Adrenal gland (tissue), 12 donors: ENCODE data around the gene LILRB2. TPM values are rescaled to one million over a fixed set of nuclear protein-coding genes. Genes with fewer than 3 reads are reported as not detected.

ENCODE experiments used
- DNase-seq, 7 donors: peaks; one replicate each; pipeline ENCODE4 v3.0.0-alpha.2; 2019 to 2020
- H3K27ac ChIP-seq, 5 donors: fragments of 200-600 bp; sonication (generic) in 4 of 5; 1 replicate in 3 of 5; 2 replicates in 2 of 5; pipeline versions ENCODE4 v1.5.1 to v1.8.0; 2016 to 2020; ENCODE audit warnings: mild to moderate bottlenecking in 1 of 5
- H3K27me3 ChIP-seq: fragments of 200-600 bp; 2 replicates; pipeline ENCODE4 v1.8.0; 2021
- H3K36me3 ChIP-seq, 2 donors: fragments of 200-600 bp; replicated peaks in 1 of 2; 1 replicate in 1 of 2; 2 replicates in 1 of 2; pipeline versions ENCODE4 v1.5.1 to v1.8.0; 2018 to 2022
- H3K4me1 ChIP-seq, 2 donors: fragments of 200-600 bp; replicated peaks in 1 of 2; 1 replicate in 1 of 2; 2 replicates in 1 of 2; pipeline versions ENCODE4 v1.5.1 to v1.8.0; 2018 to 2021
- H3K4me3 ChIP-seq, 4 donors: fragments of 200-600 bp; sonication (generic) in 3 of 4; one replicate each; pipeline ENCODE4 v1.5.1; 2016 to 2018
- H3K9me3 ChIP-seq, 3 donors: fragments of 200-600 bp; sonication (generic) in 1 of 3; replicated peaks in 1 of 3; 1 replicate in 2 of 3; 2 replicates in 1 of 3; pipeline versions ENCODE4 v1.5.1 to v1.8.0; 2016 to 2021
- POLR2A ChIP-seq, 2 donors: fragments of 450-650 bp; IDR thresholded peaks; one replicate each; pipeline ENCODE4 v1.6.1; 2017; ENCODE audit warnings: antibody characterized with exemption in 2 of 2, mild to moderate bottlenecking in 2 of 2, moderate library complexity in 1 of 2
- WGBS, 4 donors: extraction: QIAGEN DNeasy Blood & Tissue Kit in 2 of 4; methylation state at CpG; one replicate each; pipeline versions ENCODE4 v1.1.5 to v1.1.7; 2013 to 2017; 5-methylcytosine and 5-hydroxymethylcytosine counted together
- intact Hi-C, 2 donors: fragments of 100-400 bp; cut with DNase I; formaldehyde crosslinking; loops; one replicate each; pipeline versions ENCODE4 v1.14.1 to v1.15.0; 2022 to 2023
- polyA plus RNA-seq, 3 donors: library from polyadenylated mRNA; stranded (reverse); fragments of 200-250 nt in 2 of 3; fragments of 350-450 nt in 1 of 3; fragmentation: Illumina TruSeq in 1 of 3; extraction: RNeasy Lipid Tissue Mini Kit (QIAGEN cat#74804) in 1 of 3; gene quantifications; one replicate each; pipeline ENCODE4 v1.2.3, GENCODE V29; 2013 to 2014
- total RNA-seq, 9 donors: library from RNA; depleted of rRNA in 4 of 9; stranded (reverse); fragments of >200 nt in 4 of 9; fragments of 120-200 nt in 1 of 9; fragmentation: NEBNext Ultra II Directional in 1 of 9; extraction: Animal tissue kit (Norgen Biotek cat#: 25700) in 1 of 9; gene quantifications; one replicate each; pipeline versions ENCODE4 v1.1.0 to v1.2.4, GENCODE V29; 2013 to 2023
- TF ChIP-seq, protein P1 (sequence below), 6 experiments: fragments of 450-650 bp in 4 of 6; fragments of 200-600 bp in 2 of 6; sonication (generic) in 1 of 6; IDR thresholded peaks; 1 replicate in 5 of 6; 2 replicates in 1 of 6; pipeline versions ENCODE4 v1.5.1 to v1.8.0; 2016 to 2021; ENCODE audit warnings: antibody characterized with exemption in 6 of 6, mild to moderate bottlenecking in 2 of 6, moderate library complexity in 1 of 6
- donor health status: healthy with polysubstance abuse.
- donor health status: Bipolar disorder and iron deficiency.
- donor health status: DM: yes; HTN: yes; CAD: no.
- donor health status: DM: no; HTN: no; CAD: no.
- donor health status: DM: no; HTN: no; CAD: no.
- donor health status: DM: yes; HTN: yes; CAD: no.

LILRB2 gene
- total and polyA plus RNA-seq, 12 donors, result 0.50 to 16.5 (median 8.2) TPM

GRCh38 chr19:54257116-54257480, 23.8 kb downstream of the LILRB2 start, which contains the start of gene LILRB5:
LILRB5 (minus strand) TSS chr19:54257273; CDS start chr19:54257193, 80 bp downstream.
- WGBS, 4 donors, result 59 to 68% (median 64%) methylated on average over 5 to 9 of the region's 9 CpGs
- H3K9me3 ChIP-seq, result no peaks in the 10 kb centered on the region
- H3K4me3 ChIP-seq, result peak within 1 kb of the TSS in 2 of 4 donors; percentile 6 to 30
- H3K4me1 ChIP-seq, result peaks cover 7% of the 10 kb centered on the region in 2 donors
- intact Hi-C loops, result no loop called here
- TF ChIP-seq POLR2A (IDR thresholded peaks at IDR 0.05), result no peak
- peak within 1 kb of the TSS in 2 of 5 donors; percentile 21 to 65 for H3K27ac ChIP-seq
- H3K27me3 ChIP-seq, result no peaks in the 10 kb centered on the region
- peak in 2 of 7 donors; percentile 30 to 50 for DNase-seq
- no peaks in the 10 kb centered on the region for H3K36me3 ChIP-seq

- WGBS, 4 donors, result 74 to 86% (median 83%) methylated on average over 9 to 19 of the region's 19 CpGs
- Histone ChIP-seq H3K9me3 (no peaks in the 10 kb centered on the region), H3K27me3 (no peaks in the 10 kb centered on the region), H3K4me3 (peak overlapping the region in 2 of 4 donors; percentile 6 to 30), H3K36me3 (no peaks in the 10 kb centered on the region), H3K4me1 (peaks cover 7% of the 10 kb centered on the region in 2 donors), H3K27ac (peak overlapping the region in 2 of 5 donors; percentile 21 to 65)
- intact Hi-C loops, result no loop called here
- peak in 1 of 7 donors; percentile 47 for DNase-seq
- no peak for TF ChIP-seq POLR2A (IDR thresholded peaks at IDR 0.05)
- TF ChIP-seq, protein P1, sequence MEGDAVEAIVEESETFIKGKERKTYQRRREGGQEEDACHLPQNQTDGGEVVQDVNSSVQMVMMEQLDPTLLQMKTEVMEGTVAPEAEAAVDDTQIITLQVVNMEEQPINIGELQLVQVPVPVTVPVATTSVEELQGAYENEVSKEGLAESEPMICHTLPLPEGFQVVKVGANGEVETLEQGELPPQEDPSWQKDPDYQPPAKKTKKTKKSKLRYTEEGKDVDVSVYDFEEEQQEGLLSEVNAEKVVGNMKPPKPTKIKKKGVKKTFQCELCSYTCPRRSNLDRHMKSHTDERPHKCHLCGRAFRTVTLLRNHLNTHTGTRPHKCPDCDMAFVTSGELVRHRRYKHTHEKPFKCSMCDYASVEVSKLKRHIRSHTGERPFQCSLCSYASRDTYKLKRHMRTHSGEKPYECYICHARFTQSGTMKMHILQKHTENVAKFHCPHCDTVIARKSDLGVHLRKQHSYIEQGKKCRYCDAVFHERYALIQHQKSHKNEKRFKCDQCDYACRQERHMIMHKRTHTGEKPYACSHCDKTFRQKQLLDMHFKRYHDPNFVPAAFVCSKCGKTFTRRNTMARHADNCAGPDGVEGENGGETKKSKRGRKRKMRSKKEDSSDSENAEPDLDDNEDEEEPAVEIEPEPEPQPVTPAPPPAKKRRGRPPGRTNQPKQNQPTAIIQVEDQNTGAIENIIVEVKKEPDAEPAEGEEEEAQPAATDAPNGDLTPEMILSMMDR (IDR thresholded peaks at IDR 0.05), result no peak
These were observed 24.4 kb downstream of the LILRB2 start for GRCh38 chr19:54256250-54257115.

DNA sequence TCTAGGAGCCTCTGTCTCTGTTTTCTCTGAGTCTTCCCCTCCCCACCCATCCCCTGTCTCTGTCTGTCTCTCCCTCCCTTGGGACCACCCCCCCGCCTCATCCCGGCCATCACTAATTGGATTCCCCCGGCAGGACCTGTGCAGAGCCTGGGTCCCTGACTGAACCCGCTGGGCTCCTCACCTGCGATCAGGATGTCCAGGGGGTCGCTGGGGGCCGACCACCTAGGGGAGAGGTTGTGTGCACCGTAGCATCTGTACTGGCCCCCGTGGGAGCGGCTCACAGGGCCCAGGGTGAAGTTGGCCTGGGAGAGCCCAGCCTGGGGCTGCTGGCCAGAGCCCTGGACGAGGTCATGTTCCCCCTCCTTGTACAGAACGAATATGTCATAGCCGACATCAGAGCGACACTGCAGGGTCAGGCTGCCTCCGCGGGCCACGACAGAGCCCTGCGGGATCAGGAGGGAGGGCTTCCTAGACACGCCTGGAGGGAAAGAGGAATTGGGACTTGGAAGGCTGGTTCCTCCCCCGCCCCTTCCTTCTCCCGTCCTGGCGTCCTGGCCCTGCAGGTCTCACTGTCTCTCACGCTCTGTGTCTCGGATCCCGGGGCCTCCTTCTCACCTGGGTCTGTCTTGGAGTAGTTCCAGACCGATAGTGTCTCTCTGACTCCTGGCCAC, 25.7 kb downstream of the LILRB2 start:
- no peaks in the 10 kb centered on the region for H3K27me3 ChIP-seq

DNA sequence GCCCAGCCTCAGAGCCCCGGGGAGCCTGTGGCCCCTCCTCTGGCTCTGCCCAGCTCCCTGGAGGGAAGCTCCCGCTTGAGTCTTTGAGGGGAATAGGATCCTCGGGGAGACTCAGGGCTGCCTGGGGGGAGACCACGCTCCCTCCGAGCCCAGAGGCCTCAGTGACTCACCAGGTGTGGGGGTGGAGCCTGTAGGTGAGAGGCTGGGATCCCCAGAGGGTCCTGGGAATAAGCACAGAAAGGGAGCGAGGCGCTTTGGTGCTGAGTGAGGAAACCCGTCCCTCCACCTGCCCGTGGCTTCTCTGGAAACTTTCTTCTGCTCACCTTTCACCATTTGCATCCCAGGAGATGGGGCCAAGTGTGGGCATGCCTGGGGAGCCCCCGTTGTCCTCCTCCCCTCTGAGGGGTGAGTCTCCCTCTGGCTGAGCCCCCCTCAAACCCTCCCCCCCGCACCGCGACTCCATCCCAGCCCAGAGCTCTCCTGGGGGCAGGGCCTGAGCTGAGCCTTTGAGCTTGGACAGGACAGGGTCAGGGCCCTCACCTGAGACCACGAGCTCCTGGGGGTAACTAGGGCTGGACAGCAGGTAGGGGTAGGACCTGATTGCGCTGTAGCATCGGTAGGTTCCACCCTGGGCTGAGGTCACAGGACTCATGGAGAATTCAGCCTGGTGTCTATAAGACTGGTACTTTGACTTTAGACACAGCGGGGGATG, 26.6 kb downstream of the LILRB2 start:
- Histone ChIP-seq H3K4me3 (no peak overlapping the region), H3K27ac (no peak overlapping the region), H3K27me3 (no peaks in the 10 kb centered on the region), H3K36me3 (no peaks in the 10 kb centered on the region), H3K9me3 (no peaks in the 10 kb centered on the region), H3K4me1 (peaks cover 7% of the 10 kb centered on the region in 2 donors)
- intact Hi-C loops, result no loop called here
- WGBS, 4 donors, result 70 to 78% (median 73%) methylated on average over 8 to 17 of the region's 17 CpGs
- DNase-seq, result peak in 1 of 7 donors; percentile 18
- TF ChIP-seq, protein P1 (IDR thresholded peaks at IDR 0.05), result no peak
- TF ChIP-seq POLR2A (IDR thresholded peaks at IDR 0.05), result no peak

More for the DNA sequence above, 25.7 kb downstream of the LILRB2 start:
- DNase-seq, result peak in 3 of 7 donors; percentile 39 to 62 (median 48)
- Histone ChIP-seq H3K9me3 (no peaks in the 10 kb centered on the region), H3K4me1 (peaks cover 7% of the 10 kb centered on the region in 2 donors), H3K36me3 (no peaks in the 10 kb centered on the region), H3K27ac (no peak overlapping the region), H3K4me3 (peak overlapping the region in 1 of 4 donors; percentile 12)
- WGBS, 4 donors, result 47 to 65% (median 61%) methylated on average over 14 to 26 of the region's 26 CpGs
- TF ChIP-seq POLR2A (IDR thresholded peaks at IDR 0.05), result no peak
- TF ChIP-seq, protein P1 (IDR thresholded peaks at IDR 0.05), result no peak
- intact Hi-C loops, result no loop called here
